ENCODE results near the gene CD300LB.
"Not testable (repeated sequence)": the region's sequence is repeated elsewhere in the genome, so short reads cannot be mapped to it uniquely, and the experiment has no call there.

The CD300LB gene

GRCh38 chr17:74521701-74522201 is 9.5 kb downstream of the CD300LB start:
- peaks cover 69% of the 10 kb centered on the region for H3K27me3 ChIP-seq (ENCODE audit: insufficient read depth, low read depth)
- no peak overlapping the region for H3K4me3 ChIP-seq (IDR thresholded peaks at IDR 0.05; ENCODE audit: insufficient read depth, low read depth, low read length)
- H4K20me1 ChIP-seq (ENCODE audit: insufficient read depth) = no peaks in the 10 kb centered on the region
- H3K36me3 ChIP-seq (ENCODE audit: insufficient read depth) = no peaks in the 10 kb centered on the region
- no peak for TF ChIP-seq CTCF (conservative IDR thresholded peaks at IDR 0.05; ENCODE audit: low read depth, low read length)
- H3K4me1 ChIP-seq (ENCODE audit: low read depth, poor library complexity, severe bottlenecking) = no peaks in the 10 kb centered on the region
- H3K27ac ChIP-seq = no peak overlapping the region
- no peak overlapping the region for H3K9ac ChIP-seq
- no peaks in the 10 kb centered on the region for H3K79me2 ChIP-seq (ENCODE audit: insufficient read depth, low read depth)
- H3K4me2 ChIP-seq = no peak overlapping the region
- no peak overlapping the region for H2AFZ ChIP-seq (ENCODE audit: low read depth)

GRCh38 chr17:74520790-74521480 is 10.3 kb downstream of the CD300LB start:
- TF ChIP-seq CTCF (conservative IDR thresholded peaks at IDR 0.05; ENCODE audit: low read depth, low read length) = no peak
- no peak overlapping the region for H3K27ac ChIP-seq
- H3K4me2 ChIP-seq = no peak overlapping the region
- no peak overlapping the region for H3K9ac ChIP-seq
- no peak overlapping the region for H3K4me3 ChIP-seq (IDR thresholded peaks at IDR 0.05; ENCODE audit: insufficient read depth, low read depth, low read length)
- no peaks in the 10 kb centered on the region for H3K4me1 ChIP-seq (ENCODE audit: low read depth, poor library complexity, severe bottlenecking)
- peaks cover 61% of the 10 kb centered on the region for H3K27me3 ChIP-seq (ENCODE audit: insufficient read depth, low read depth)
- H4K20me1 ChIP-seq (ENCODE audit: insufficient read depth) = no peaks in the 10 kb centered on the region
- H3K36me3 ChIP-seq (ENCODE audit: insufficient read depth) = no peaks in the 10 kb centered on the region
- H3K79me2 ChIP-seq (ENCODE audit: insufficient read depth, low read depth) = no peaks in the 10 kb centered on the region
- H2AFZ ChIP-seq (ENCODE audit: low read depth) = no peak overlapping the region

GRCh38 chr17:74520016-74520434 is 11.2 kb downstream of the CD300LB start:
- no peaks in the 10 kb centered on the region for H3K36me3 ChIP-seq (ENCODE audit: insufficient read depth)
- TF ChIP-seq CTCF (conservative IDR thresholded peaks at IDR 0.05; ENCODE audit: low read depth, low read length) = no peak
- no peaks in the 10 kb centered on the region for H4K20me1 ChIP-seq (ENCODE audit: insufficient read depth)
- H3K9ac ChIP-seq = no peak overlapping the region
- H3K27ac ChIP-seq = no peak overlapping the region
- H3K79me2 ChIP-seq (ENCODE audit: insufficient read depth, low read depth) = no peaks in the 10 kb centered on the region
- H3K27me3 ChIP-seq (ENCODE audit: insufficient read depth, low read depth) = peaks cover 52% of the 10 kb centered on the region
- H3K4me3 ChIP-seq (IDR thresholded peaks at IDR 0.05; ENCODE audit: insufficient read depth, low read depth, low read length) = no peak overlapping the region
- H2AFZ ChIP-seq (ENCODE audit: low read depth) = no peak overlapping the region
- H3K4me1 ChIP-seq (ENCODE audit: low read depth, poor library complexity, severe bottlenecking) = no peaks in the 10 kb centered on the region
- H3K4me2 ChIP-seq = no peak overlapping the region

GRCh38 chr17:74518413-74518981 is 12.8 kb downstream of the CD300LB start:
- not testable (repeated sequence) for H3K36me3 ChIP-seq (ENCODE audit: insufficient read depth); H4K20me1 ChIP-seq (ENCODE audit: insufficient read depth); H3K79me2 ChIP-seq (ENCODE audit: insufficient read depth, low read depth); H2AFZ ChIP-seq (ENCODE audit: low read depth); H3K4me2 ChIP-seq; H3K9ac ChIP-seq; H3K4me1 ChIP-seq (ENCODE audit: low read depth, poor library complexity, severe bottlenecking); H3K27ac ChIP-seq; H3K4me3 ChIP-seq (IDR thresholded peaks at IDR 0.05; ENCODE audit: insufficient read depth, low read depth, low read length)
- H3K27me3 ChIP-seq (ENCODE audit: insufficient read depth, low read depth) = peaks cover 37% of the 10 kb centered on the region

Measured in KMS-11 (cell line).